ENCODE measurements around the gene SLC45A3. TPM values are rescaled to one million over a fixed set of nuclear protein-coding genes. Genes with fewer than 3 reads are reported as not detected.
A peak's percentile ranks its signal among the peaks of the same experiment; 100 is the strongest.
"Not testable (repeated sequence)": the region's sequence is repeated elsewhere in the genome, so short reads cannot be mapped to it uniquely, and the experiment has no call there.

SLC45A3 gene, protein sequence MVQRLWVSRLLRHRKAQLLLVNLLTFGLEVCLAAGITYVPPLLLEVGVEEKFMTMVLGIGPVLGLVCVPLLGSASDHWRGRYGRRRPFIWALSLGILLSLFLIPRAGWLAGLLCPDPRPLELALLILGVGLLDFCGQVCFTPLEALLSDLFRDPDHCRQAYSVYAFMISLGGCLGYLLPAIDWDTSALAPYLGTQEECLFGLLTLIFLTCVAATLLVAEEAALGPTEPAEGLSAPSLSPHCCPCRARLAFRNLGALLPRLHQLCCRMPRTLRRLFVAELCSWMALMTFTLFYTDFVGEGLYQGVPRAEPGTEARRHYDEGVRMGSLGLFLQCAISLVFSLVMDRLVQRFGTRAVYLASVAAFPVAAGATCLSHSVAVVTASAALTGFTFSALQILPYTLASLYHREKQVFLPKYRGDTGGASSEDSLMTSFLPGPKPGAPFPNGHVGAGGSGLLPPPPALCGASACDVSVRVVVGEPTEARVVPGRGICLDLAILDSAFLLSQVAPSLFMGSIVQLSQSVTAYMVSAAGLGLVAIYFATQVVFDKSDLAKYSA
- 78.6 TPM for total RNA-seq

DNA sequence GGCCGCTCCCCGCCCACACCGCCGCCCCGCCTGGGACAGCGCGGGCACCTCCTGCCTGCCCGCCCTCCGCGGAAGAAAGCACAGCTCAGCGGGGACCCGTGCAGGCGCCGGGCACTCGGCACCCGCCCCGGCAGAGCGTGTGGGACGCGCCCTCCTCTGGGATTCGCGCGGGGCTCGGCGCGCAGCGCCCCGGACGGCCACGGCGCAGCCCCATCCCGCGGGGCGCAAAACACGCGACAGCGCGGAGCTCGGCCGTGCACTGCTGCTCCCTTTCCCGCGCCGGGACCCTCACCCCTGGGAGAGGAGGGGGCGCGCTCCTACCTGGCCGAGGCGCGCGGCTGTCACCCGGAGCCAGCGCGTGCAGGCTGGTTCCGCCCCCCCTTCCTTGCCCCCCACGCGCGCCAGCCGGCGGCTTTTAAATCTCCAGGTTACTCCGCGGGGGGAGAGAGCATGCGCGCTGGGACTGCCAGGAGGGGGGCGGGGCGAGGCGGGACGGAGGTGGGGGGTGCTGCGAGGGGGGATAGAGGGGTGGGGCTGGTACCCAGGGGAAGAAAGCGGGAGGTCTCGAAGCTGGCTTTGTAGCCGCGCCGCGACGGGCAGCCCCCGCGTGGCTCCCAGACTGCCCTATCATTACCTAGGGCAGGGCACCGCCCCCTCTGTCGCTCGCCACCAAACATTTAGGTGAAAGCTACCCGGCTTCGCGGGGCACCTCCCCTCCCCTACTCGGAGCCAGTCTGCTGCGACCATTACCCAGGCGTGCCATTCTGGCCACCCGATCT is at the start of gene SLC45A3:
Gene SLC45A3, minus strand, starts transcription at position 437 of the 779 bp plus-strand sequence. CDS start 15,853 bp downstream, outside the sequence.
- peak in 2 of 3 donors; percentile 65 to 67 for DNase-seq (ENCODE audit: low read depth in 2 of 3, low spot score in 2 of 3)

DNA sequence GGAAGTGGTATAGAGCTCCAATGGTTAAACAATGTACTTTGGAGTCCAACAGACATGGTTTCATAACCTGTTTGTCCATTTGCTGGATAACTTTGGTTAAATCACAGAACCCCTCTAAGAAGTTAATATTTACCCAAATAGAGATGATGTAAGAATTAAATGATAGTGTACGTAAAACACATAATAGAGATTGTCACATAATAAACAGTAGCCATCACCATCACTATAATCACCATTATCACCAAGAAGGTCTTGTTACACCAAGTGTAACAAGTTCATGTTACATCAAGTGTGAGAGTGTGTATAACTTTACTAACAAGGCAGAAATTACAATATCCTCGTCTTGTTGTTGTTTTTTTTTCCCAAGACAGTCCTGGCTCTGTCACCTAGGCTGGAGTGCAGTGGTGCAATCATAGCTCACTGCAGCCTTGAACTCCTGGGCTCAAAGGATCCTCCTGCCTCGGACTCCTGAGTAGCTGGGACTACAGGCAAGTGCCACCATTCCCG is 46.4 kb upstream of the SLC45A3 start:
- no peak for DNase-seq (ENCODE audit: low read depth in 2 of 3, low spot score in 2 of 3)

DNA sequence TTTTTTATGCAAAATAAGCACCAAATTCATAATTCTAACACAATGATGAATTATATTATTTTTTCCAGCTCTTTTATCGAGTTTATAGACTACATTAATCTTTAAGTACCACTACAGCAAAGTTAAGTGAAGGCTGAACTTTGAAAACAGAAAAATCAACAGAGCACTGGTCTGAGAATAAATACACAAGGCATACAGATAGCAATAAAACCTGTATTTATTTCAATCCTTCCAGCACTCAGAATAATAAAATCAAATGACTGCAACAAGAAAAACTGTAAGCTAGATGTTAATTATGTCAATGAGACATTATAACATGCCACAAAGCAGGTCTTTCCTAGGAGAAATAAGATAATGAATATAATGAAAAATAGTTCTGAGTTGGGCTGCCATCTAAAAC is 45.2 kb upstream of the SLC45A3 start:
- no peak for DNase-seq (ENCODE audit: low read depth in 2 of 3, low spot score in 2 of 3)

DNA sequence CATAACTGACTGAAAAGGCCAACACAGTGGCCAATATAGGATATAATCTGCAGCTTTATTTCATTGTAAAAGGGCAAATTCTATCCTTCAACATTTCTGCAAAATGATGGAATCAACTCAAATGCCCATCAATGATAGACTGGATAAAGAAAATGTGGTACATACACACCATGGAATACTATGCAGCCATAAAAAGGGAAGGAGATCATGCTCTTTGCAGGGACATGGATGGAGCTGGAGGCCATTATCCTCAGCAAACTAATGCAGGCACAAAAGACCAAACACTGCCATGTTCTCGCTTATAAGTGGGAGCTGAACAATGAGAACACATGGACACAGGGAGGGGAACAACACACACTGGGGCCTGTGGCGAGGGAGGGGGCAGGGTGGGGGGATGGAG is 40.4 kb upstream of the SLC45A3 start:
- DNase-seq (ENCODE audit: low read depth in 2 of 3, low spot score in 2 of 3) = not testable (repeated sequence)

DNA sequence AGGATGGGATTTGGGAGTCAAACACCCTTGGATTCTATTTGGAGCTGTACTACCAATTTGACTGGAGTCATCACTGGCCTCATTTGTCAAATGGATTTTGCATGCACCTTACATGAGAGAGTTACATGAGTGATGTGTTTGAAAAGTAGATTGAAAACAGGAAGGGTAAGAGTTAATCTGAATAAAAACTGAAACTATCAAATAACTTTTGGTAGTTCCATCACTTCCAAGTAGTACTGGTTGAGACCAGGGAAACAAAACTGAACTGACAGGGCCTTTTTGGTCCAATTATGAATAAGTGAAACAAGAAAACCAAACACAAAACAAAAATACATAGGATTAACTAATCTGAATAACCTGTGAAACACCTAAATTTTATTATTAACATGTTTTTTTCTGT is 39.5 kb upstream of the SLC45A3 start:
- no peak for DNase-seq (ENCODE audit: low read depth in 2 of 3, low spot score in 2 of 3)

DNA sequence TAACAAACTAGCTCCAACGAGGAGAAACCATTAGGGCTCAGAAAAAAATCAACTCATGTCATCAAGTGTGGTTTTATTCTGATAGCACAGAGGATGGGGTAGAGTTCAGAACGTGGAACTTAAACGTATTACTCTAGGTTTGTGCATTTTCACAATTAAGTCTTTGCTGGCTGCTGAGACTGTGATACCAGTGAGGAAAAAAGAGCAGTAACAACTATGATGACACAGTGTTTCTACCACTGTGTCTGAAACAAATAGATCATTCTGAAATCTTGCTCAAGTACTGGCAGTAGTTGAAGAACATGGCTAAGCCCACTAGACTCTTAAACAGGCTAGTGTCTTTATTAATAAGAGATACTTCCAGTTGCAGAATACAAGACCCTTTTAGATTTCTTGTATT is 38.7 kb upstream of the SLC45A3 start:
- no peak for DNase-seq (ENCODE audit: low read depth in 2 of 3, low spot score in 2 of 3)

DNA sequence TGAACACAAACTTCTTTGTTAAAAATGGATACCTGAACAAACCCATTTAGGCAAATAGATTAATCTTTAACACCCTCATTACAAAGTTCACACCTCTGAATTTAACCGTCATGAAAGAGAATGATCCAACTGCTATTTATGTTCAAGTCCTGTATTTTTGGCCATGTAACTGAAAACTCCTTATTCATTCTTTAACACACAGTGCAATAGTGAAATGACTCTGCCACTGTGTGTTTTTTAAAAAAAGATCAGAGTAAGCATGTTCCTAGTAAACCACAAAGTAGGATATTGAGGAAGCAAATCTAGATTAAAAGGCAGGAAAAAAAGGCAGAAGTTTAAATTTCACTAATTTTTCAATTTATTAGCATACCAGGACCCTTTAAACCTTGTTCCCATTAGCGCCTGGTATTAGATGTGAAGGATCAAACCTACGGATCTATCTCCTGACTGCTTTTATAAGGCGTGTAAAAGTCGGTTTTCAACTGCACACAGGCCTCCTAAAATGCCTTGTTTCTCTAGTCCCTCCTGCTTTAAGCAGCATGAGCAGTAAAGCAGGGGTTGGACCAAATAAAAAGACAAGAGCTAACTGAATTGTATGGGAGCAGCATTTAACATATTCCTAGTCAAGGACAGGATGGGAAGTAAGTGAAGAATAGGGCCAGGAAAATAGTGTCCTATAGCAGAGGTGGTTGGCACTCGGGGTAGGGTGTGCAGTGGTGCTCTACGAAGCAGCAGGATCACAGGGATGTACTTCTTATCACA is 36.2 kb upstream of the SLC45A3 start:
- DNase-seq (ENCODE audit: low read depth in 2 of 3, low spot score in 2 of 3) = no peak

DNA sequence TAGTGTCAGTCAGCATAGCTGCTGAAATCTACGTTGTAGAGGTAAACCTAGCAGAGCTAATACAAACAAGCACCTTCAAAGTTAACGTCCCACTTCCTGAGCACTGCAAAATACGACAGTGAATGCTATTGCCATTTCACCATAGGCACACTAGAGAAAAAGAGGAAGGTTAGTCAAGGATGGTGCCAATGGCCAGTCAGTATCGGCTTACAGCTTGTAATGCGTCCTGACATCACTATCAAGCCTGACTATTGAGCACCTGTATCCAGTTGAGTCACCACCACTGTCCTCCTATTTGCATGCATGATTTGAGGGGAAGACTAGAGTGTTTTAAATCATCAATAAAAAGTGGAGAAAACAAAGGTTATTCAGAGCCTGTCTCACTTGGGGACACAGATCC is 35.3 kb upstream of the SLC45A3 start:
- DNase-seq (ENCODE audit: low read depth in 2 of 3, low spot score in 2 of 3) = no peak

DNA sequence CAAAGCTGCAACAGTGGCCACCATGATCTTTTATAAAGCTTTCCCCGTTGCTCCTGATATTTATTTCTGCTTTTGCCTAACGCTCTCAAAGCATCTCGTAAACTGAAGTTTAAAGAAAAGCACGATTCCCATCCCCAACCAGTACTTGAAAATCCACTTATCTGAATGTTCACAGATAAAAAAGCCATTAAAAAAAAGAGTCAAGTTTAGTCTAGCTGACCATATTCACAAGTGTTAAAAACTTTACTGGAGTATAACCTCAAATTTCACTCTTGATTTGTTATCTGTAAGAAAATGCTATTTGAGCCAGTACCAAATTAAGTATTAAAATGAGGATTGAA is 34.6 kb upstream of the SLC45A3 start:
- DNase-seq (ENCODE audit: low read depth in 2 of 3, low spot score in 2 of 3) = no peak

DNA sequence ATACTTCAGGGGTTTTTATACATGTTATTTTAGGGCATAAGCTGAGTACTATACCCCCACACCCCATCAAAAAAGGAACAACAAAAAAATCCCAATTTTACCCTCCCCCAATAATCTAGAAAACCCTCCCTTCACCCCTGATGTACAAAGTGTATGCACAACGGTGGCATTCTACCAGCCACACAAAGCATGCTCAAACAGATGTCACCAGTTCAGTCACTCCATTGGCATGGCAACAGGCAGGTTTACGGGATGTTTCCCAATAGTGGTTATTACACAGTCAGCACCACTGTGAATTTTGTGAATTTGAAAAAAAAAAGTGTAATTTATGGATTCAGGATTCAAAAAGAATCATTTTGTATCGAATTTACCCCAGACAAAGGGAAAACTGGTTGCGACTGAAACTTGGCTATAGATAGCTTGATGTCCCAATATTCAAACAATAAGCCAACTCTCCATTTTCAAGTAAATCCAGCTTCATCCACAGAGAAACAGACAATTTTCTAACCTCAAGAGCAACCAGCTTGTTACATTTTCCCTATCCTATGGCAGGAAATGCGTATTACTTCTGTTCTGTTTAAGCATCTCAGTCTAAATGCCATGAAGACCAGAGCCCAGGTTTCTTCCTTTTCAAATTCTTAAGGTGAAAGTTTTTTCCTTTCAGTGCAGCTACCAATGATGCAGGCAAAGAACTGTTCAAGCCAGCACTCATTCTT is 34.0 kb upstream of the SLC45A3 start:
- no peak for DNase-seq (ENCODE audit: low read depth in 2 of 3, low spot score in 2 of 3)

DNA sequence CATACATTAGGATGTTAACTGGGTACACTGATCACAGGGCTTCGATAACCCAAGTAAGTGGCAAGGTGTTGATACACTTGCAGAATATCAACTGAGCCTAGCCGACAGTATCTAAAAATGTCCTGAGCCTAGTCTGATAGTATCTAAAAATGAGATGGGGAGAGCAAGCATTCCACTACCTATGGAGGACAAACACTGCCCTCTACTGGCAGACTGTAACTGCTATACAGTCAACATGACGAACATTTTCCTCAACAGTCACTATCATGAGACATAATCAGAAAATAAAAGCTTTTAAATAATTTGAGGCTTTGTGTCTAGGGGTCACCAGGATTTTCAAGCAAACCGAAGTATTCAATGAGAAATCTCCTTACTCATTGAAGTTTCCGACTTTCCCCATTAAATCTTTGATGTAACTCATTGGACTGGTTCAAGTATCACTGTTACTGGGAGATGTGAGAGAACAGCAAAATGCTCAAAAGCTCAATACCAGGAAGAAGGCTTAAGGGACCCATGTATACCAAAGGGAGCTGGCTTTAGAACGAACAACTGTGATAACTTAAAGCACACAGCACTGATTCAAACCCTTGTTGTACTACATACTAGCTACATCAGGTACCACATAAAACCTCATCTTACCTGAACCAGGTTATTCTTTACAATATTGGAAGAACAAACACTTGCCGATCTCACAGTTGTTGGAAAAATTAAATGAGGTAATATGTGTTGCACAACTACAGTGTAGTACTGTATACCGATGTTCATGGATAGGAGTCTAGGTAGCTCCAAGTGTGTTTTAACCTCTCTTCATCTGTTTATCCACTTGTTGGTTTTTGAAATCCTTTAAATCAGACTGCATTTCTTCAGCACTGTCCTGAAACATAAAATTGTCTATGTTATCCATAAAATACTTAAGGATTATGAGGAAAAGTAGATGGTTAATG is 31.1 kb upstream of the SLC45A3 start:
- peak; percentile 43 to 90 (median 85) for DNase-seq (ENCODE audit: low read depth in 2 of 3, low spot score in 2 of 3)

DNA sequence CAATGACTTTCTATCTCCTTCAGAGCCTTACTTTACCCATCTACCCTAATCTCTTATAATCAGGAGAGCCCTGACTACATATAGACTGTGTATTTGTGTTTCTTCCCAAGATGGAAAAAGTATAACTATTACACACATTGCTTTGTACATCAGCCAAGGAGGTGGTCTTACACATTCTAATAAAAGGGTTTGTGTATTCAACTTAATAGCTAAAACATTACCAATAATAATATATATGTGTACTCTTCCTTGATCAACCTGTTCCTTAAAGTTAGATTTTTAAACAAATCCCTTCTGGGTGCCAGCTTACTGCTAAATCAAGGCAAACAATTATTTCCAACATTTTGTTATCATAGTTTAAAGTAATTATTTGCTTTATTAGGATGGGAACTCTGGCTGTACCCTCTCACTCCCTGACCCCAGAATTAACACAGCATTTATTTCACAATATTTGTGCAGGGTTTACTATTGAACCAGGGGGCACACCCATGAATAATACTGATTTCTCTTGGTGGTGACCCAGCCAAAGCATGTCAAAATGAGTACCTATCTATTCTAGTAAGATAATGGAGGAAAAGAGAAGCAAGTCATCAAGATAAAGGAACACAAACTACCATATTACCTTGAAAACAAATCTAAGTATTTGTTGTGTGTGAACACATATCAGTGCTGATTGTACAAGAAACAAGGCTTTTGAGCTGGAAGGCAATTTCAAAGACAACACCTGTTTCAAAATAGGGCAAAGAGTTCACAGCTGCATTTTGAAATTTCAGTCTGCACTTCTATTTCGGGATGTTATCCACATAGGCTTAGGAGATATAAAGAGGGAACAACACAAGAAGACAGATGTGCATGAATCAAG is 30.1 kb upstream of the SLC45A3 start:
- no peak for DNase-seq (ENCODE audit: low read depth in 2 of 3, low spot score in 2 of 3)

DNA sequence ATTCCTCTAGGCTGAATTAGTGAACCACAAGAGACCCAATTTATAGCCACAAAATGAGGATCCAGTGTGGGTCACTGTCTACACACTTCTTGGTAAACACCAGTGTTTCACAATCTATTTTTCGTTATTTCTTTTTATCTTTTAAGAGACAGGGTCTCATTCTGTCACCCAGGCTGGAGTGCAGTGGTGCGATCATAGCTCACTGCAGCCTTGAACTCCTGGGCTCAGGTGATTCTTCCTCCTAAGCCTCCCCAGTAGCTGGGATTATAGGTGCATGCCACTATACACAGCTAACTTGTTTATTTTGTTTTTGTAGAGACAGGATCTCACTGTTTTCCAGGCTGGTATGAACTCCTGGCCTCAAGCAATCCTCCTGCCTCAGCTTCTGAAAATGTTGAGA is 29.3 kb upstream of the SLC45A3 start:
- no peak for DNase-seq (ENCODE audit: low read depth in 2 of 3, low spot score in 2 of 3)

DNA sequence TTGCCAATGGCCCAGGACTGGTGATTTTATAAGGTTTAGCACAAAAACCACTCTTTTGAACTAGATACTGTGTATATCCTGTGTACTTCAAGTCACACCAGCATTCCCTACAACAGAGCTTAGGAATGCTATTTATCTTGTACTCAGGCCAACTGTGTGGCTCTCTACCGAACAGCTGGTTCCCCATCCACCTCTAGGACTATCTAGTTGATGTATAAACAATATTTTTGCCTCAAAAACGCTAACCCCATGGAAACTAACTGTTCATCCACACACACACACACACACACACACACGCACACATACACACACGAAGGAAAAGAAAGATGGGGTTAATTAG is 28.7 kb upstream of the SLC45A3 start:
- no peak for DNase-seq (ENCODE audit: low read depth in 2 of 3, low spot score in 2 of 3)

DNA sequence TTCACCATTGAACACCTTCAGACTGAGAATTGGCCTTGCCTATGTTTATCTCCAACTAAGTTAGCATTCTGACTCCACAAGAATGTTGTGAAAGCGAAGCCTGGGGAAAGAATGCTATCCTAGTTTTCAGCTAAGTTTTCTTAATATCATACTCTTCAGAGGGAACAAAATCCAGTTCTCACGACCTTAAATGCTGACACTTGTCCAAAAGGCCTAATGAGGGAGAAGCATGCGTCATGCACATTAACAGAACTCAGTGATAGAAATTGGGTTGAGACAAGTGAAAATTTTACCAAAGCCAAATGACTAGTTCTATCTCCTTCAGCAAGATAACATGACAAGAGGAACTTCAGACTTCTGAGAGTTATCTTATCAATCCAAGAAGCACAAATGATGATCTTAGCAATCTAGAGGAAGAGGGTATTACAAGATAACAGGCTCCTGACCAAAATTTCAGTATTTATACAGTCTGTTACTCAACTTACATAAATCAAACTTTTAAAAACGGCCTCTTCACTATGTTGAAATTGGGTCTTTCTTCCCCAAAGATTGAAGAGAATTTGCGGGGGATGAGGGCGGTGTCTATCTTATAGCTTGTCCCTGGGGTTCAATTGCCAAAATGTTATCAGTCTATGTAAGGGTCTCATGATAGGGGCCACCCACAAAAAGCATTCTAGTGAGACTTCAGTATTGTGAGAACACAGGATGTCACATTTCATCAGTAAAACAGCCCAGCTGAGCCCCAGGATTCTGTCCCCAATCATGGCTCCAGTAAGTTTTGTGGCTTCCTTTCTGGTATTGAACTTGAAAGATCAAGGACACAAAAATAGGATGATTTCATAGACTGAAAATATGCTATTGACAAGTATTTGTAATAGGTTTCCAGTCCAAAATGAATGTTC is 26.5 kb upstream of the SLC45A3 start:
- peak in 1 of 3 donors; percentile 35 for DNase-seq (ENCODE audit: low read depth in 2 of 3, low spot score in 2 of 3)

DNA sequence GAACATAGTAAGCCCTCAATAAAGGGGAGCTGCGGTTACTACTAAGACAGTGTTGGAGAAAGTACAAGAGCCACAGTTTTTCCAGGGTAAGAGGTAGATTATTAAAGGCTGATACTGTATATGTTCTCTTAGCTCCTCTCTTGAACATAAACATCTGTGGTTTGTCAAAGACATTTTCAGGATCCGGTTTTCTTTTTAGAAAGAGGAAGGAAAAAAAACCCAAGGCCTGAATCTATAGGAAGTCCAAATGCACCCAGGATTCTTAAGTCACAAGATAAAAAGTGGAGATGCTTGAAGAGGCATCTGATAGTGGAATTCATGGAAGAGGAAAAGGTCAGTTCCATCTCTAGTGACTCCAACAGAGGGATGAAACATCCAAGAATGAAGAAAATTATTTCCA is 24.6 kb upstream of the SLC45A3 start:
- no peak for DNase-seq (ENCODE audit: low read depth in 2 of 3, low spot score in 2 of 3)

DNA sequence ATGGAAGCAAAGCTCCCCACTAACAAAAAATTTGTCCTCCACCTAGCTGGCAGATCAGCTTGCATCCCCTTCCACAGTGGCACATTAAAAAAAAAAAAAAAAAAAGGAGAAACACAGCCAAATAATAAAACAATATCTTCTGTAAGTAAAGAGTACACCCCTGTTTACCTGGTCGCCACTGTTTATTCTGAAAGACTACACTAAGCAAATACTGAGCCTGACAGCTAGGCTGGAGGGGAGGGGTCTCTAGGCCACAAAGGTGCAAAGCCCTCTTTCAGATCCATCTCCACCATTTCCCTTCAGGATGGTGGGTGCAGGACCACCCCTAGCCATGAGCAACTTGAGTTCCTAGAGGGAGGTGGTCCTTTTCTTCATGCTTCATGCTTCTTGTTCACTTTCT is 22.8 kb upstream of the SLC45A3 start:
- no peak for DNase-seq (ENCODE audit: low read depth in 2 of 3, low spot score in 2 of 3)

Measured in hematopoietic multipotent progenitor cell (in vitro differentiated cells).